GM12878 (cell line): ENCODE data around the gene NT5E. TPM values are rescaled to one million over a fixed set of nuclear protein-coding genes. Genes with fewer than 3 reads are reported as not detected.
A peak's percentile ranks its signal among the peaks of the same experiment; 100 is the strongest.

Experiments
- ATAC-seq: fragments of 200-7000 bp; cut with Tn5 transposase; 3 replicates; pipeline ENCODE4 v1.9.1; 2020; ENCODE audit warnings: mild to moderate bottlenecking, moderate library complexity
- BruUV-seq: library from RNA; stranded (reverse); fragments of 400-500 nt; replicated peaks from 2 replicates; lab custom pipeline; 2021; lab: Mats Ljungman, UMichigan
- CTCF ChIA-PET: fragments of 300-600 bp; sonication (Branson Sonifier 250); formaldehyde crosslinking; extraction: SDS; loops from one replicate; lab custom pipeline; 2021; ENCODE audit warnings: inconsistent platforms; lab: Yijun Ruan, JAX
- POLR2A ChIA-PET: fragments of 350-600 bp; formaldehyde crosslinking; extraction: SDS; loops from one replicate; lab custom pipeline; 2021; ENCODE audit warnings: inconsistent platforms; lab: Charles Lee
- RAD21 ChIA-PET: fragments of 300-600 bp; sonication (Branson Sonifier 250); formaldehyde crosslinking; loops from one replicate; lab custom pipeline; 2023; ENCODE audit warnings: antibody characterized with exemption; ENCODE audit not compliant: unreplicated experiment; lab: Charles Lee
- SMC1A ChIA-PET: fragments of 300-600 bp; sonication (Branson Sonifier 250); formaldehyde crosslinking; loops from one replicate; lab custom pipeline; 2023; ENCODE audit not compliant: unreplicated experiment, uncharacterized antibody; lab: Charles Lee
- DNase-seq: peaks from one replicate; pipeline ENCODE4 v3.0.0-alpha.2; 2011; ENCODE audit warnings: low read depth, low spot score
- FAIRE-seq: peaks from 3 replicates; lab custom pipeline; 2011; peaks lifted over from hg19 to GRCh38; lab: Jason Lieb, UNC
- H2AFZ ChIP-seq: 2 replicates; pipeline ENCODE4 v1.6.0; 2011; ENCODE audit warnings: low read depth, low read length, control low read depth; ENCODE audit not compliant: control insufficient read depth
- H3K27ac ChIP-seq: 2 replicates; pipeline ENCODE4 v1.5.1; 2011; ENCODE audit warnings: control low read depth; ENCODE audit not compliant: control insufficient read depth, insufficient read depth
- H3K27me3 ChIP-seq, 2 experiments: replicated peaks in 1 of 2; 2 replicates each; pipeline versions ENCODE4 v1.6.0 to v1.6.1; 2011; ENCODE audit warnings: low read length in 1 of 2; ENCODE audit not compliant: control insufficient read depth in 2 of 2, insufficient read depth in 2 of 2
- H3K36me3 ChIP-seq, 2 experiments: 2 replicates each; pipeline ENCODE4 v1.5.1; 2011; ENCODE audit warnings: low read length in 1 of 2; ENCODE audit not compliant: control insufficient read depth in 2 of 2, insufficient read depth in 2 of 2
- H3K4me1 ChIP-seq: 2 replicates; pipeline ENCODE4 v1.6.1; 2011; ENCODE audit warnings: mild to moderate bottlenecking, low read length, moderate library complexity, mixed read lengths; ENCODE audit not compliant: control insufficient read depth, insufficient read depth
- H3K4me2 ChIP-seq: 2 replicates; pipeline ENCODE4 v1.6.0; 2011; ENCODE audit warnings: control low read depth; ENCODE audit not compliant: control insufficient read depth, insufficient read depth
- H3K4me3 ChIP-seq: fragments of 200-600 bp; sonication (generic); 2 replicates; pipeline ENCODE4 v1.5.1; 2016
- H3K79me2 ChIP-seq: 2 replicates; pipeline ENCODE4 v1.6.0; 2011; ENCODE audit warnings: low read length; ENCODE audit not compliant: control insufficient read depth, insufficient read depth
- H3K9ac ChIP-seq: 2 replicates; pipeline ENCODE4 v1.8.0; 2011; ENCODE audit warnings: low read length, control low read depth, mixed read lengths; ENCODE audit not compliant: control insufficient read depth, insufficient read depth
- H3K9me3 ChIP-seq: replicated peaks from 3 replicates; pipeline ENCODE4 v1.5.1; 2011; ENCODE audit warnings: mild to moderate bottlenecking, low read length; ENCODE audit not compliant: control insufficient read depth, insufficient read depth
- H4K20me1 ChIP-seq: 2 replicates; pipeline ENCODE4 v1.6.0; 2011; ENCODE audit not compliant: control insufficient read depth, insufficient read depth
- BHLHE40 ChIP-seq, 2 experiments: fragments of 450-650 bp in 1 of 2; IDR thresholded peaks; 2 replicates each; pipeline ENCODE4 v1.6.1; 2011 to 2017; ENCODE audit warnings: low read depth in 2 of 2, borderline replicate concordance in 1 of 2, improper control_type of control experiment in 1 of 2, low read length in 1 of 2, mild to moderate bottlenecking in 1 of 2
- BRCA1 ChIP-seq: IDR thresholded peaks from 2 replicates; pipeline ENCODE4 v1.6.1; 2011; ENCODE audit warnings: low read depth, low read length, improper control_type of control experiment
- CBFB ChIP-seq: IDR thresholded peaks from 2 replicates; pipeline ENCODE4 v1.6.1; 2016; ENCODE audit warnings: antibody characterized with exemption, low read depth
- EP300 ChIP-seq, 2 experiments: fragments of 150-350 bp in 1 of 2; IDR thresholded peaks; 2 replicates each; pipeline ENCODE4 v1.6.1; 2011 to 2012; ENCODE audit warnings: low read depth in 2 of 2, low read length in 2 of 2, borderline replicate concordance in 1 of 2, improper control_type of control experiment in 1 of 2, inconsistent platforms in 1 of 2; ENCODE audit not compliant: control insufficient read depth in 1 of 2
- GATAD2B ChIP-seq: fragments of 450-650 bp; conservative IDR thresholded peaks from 2 replicates; pipeline ENCODE4 v1.6.1; 2017; ENCODE audit warnings: low read depth, mild to moderate bottlenecking, moderate library complexity
- HDAC2 ChIP-seq: fragments of 200-600 bp; sonication (generic); IDR thresholded peaks from 2 replicates; pipeline ENCODE4 v1.6.1; 2017
- LARP7 ChIP-seq: fragments of 450-650 bp; IDR thresholded peaks from 2 replicates; pipeline ENCODE4 v1.6.1; 2017; ENCODE audit warnings: mild to moderate bottlenecking
- MXI1 ChIP-seq: fragments of 150-350 bp; IDR thresholded peaks from 2 replicates; pipeline ENCODE4 v1.6.1; 2011; ENCODE audit warnings: low read depth, mild to moderate bottlenecking, inconsistent platforms, low read length, improper control_type of control experiment
- NFYA ChIP-seq: IDR thresholded peaks from 2 replicates; pipeline ENCODE4 v1.6.1; 2011; ENCODE audit warnings: low read depth, mild to moderate bottlenecking, low read length, improper control_type of control experiment, borderline replicate concordance
- NR2F1 ChIP-seq: fragments of 450-650 bp; conservative IDR thresholded peaks from 2 replicates; pipeline ENCODE4 v1.6.1; 2017; ENCODE audit warnings: mild to moderate bottlenecking
- POLR2AphosphoS5 ChIP-seq: IDR thresholded peaks from 2 replicates; pipeline ENCODE4 v1.6.1; 2011; ENCODE audit warnings: mild to moderate bottlenecking, low read length, inconsistent platforms
- RBBP5 ChIP-seq: fragments of 200-600 bp; sonication (generic); conservative IDR thresholded peaks from 2 replicates; pipeline ENCODE4 v1.6.1; 2016
- SMAD5 ChIP-seq: IDR thresholded peaks from 2 replicates; pipeline ENCODE4 v1.6.1; 2016; ENCODE audit warnings: antibody characterized with exemption, low read depth
- STAT3 ChIP-seq: IDR thresholded peaks from 2 replicates; pipeline ENCODE4 v1.6.1; 2011; ENCODE audit warnings: low read depth, low read length, improper control_type of control experiment
- WGBS: methylation state at CpG from one replicate; pipeline ENCODE4 v1.1.6; 2016; ENCODE audit warnings: low lambda C conversion rate; ENCODE audit not compliant: insufficient replicate concordance, insufficient coverage; ENCODE audit errors: missing lambda C conversion rate; 5-methylcytosine and 5-hydroxymethylcytosine counted together
- in situ Hi-C: fragments of 300-500 bp; cut with MboI; formaldehyde crosslinking; loops from 9 replicates; pipeline ENCODE4 v1.14.3; 2018; ENCODE audit warnings: mixed read lengths
- intact Hi-C: fragments of 100-400 bp; cut with micrococcal nuclease; formaldehyde crosslinking; loops from one replicate; pipeline ENCODE4 v1.14.2; 2022; ENCODE audit not compliant: unreplicated experiment
- polyA plus RNA-seq, 11 experiments: library from polyadenylated mRNA; depleted of rRNA in 4 of 11; unstranded in 6 of 11; stranded (reverse) in 5 of 11; fragments of >200 nt; fragmentation: Nextera tagmentation in 4 of 11; fragmentation: Illumina TruSeq in 1 of 11; extraction: Ambion mirVana in 4 of 11; extraction: Trizol in 1 of 11; gene quantifications; 1 replicate in 1 of 11; 2 replicates in 10 of 11; pipeline versions ENCODE4 v1.2.1 to v1.2.3, GENCODE V29; 2011 to 2016; ENCODE audit warnings: inconsistent platforms in 2 of 11, missing spikeins in 2 of 11, low read depth in 1 of 11
- total RNA-seq, 4 experiments: library from RNA; depleted of rRNA in 3 of 4; stranded (reverse); fragments of >200 nt in 3 of 4; fragmentation: Illumina TruSeq in 1 of 4; extraction: Trizol in 1 of 4; gene quantifications; 2 replicates each; pipeline versions ENCODE4 v1.2.1 to v1.2.3, GENCODE V29; 2013 to 2021
- TF ChIP-seq, protein P1 (sequence below): fragments of 450-650 bp; IDR thresholded peaks from 2 replicates; pipeline ENCODE4 v1.6.1; 2017; ENCODE audit warnings: mild to moderate bottlenecking, low read depth, inconsistent platforms; ENCODE audit not compliant: poor library complexity, severe bottlenecking
- TF ChIP-seq, protein P2 (sequence below): fragments of 450-650 bp; formaldehyde crosslinking; IDR thresholded peaks from 2 replicates; pipeline ENCODE4 v1.4.0; 2022; ENCODE audit warnings: mild to moderate bottlenecking, moderate library complexity

Gene NT5E
- total and polyA plus RNA-seq, 10 of the 15 experiments (the other 5 are each of a cell fraction or from before 2014, with no cell fraction given), result 1.9 to 9.7 (median 7.3) TPM

DNA sequence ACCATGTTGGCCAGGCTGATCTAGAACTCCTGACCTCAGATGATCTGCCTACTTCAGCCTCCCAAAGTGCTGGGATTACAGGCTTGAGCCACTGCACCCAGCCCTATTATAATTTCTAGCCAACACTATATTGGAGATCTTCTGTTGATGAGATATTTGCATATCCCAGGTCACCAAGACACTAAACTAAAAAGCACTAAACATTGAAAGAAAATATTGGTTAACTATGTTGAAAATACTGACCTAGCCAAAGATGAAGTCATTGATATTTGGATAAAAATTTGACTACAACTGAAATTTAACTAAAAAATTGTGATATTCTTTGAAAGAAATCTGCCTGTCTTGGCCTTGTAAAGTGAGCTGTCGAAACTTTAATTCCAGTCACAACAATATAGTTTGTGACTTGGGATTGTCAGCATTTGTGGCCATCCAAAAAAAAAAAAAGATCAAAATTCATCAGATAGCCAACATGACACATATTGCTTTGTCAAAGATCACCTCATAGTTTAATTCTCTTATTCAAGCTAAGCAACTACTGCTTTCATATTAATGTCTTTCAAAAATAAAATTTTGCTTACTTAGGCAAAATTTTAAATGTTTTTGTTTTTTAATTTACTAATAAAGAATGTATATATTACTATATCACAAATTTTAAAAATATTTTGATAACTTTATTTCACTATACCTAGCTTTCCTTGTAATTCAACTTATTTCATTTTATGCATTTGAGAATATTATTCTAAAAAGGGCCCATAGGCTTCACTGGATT lies 6.3 kb upstream of the NT5E start (continued):
- TF ChIP-seq, protein P1, sequence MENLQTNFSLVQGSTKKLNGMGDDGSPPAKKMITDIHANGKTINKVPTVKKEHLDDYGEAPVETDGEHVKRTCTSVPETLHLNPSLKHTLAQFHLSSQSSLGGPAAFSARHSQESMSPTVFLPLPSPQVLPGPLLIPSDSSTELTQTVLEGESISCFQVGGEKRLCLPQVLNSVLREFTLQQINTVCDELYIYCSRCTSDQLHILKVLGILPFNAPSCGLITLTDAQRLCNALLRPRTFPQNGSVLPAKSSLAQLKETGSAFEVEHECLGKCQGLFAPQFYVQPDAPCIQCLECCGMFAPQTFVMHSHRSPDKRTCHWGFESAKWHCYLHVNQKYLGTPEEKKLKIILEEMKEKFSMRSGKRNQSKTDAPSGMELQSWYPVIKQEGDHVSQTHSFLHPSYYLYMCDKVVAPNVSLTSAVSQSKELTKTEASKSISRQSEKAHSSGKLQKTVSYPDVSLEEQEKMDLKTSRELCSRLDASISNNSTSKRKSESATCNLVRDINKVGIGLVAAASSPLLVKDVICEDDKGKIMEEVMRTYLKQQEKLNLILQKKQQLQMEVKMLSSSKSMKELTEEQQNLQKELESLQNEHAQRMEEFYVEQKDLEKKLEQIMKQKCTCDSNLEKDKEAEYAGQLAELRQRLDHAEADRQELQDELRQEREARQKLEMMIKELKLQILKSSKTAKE, result no peak
- TF ChIP-seq NR2F1, result no peak
- no peak for TF ChIP-seq BRCA1

DNA sequence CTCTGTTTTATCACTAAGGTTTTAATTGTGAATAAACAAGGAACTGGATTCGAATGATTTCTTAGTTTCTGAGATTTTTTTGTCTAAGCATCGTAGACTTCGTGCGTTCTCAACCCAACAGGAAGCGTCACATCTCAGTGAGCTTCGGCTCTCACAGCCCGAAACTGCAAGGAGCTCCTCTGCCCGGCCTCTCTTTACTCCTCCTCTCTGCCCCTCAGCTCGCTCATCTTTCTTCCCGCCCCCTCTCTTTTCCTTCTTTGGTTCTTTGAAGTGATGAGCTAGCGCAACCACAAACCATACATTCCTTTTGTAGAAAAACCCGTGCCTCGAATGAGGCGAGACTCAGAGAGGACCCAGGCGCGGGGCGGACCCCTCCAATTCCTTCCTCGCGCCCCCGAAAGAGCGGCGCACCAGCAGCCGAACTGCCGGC lies 480 bp upstream of the NT5E start:
- CTCF ChIA-PET, result interaction anchor here (0.7 to 13.2 kb wide), 13 partner anchors 9 to 1315 kb away, joined by 3 to 188 read pairs (median 7); no protein-coding TSS in a partner anchor
- ATAC-seq (peak; percentile 82), FAIRE-seq (no peak), DNase-seq (peak; percentile 73)
- RAD21 ChIA-PET, result interaction anchor here (0.6 to 8.9 kb wide), 22 partner anchors 12 to 1003 kb away, joined by 3 to 80 read pairs (median 5); partner anchors contain the start of gene SYNCRIP
- intact Hi-C loops, result loop anchor here (1.0 kb wide), 1 partner anchor 94 kb away; no protein-coding TSS in a partner anchor
- Histone ChIP-seq H3K27me3 (no peaks in the 10 kb centered on the region), H3K9ac (peak overlapping the region; percentile 77), H3K4me1 (peaks cover 19% of the 10 kb centered on the region), H2AFZ (peak overlapping the region; percentile 85), H3K9me3 (no peaks in the 10 kb centered on the region), H3K4me3 (peak overlapping the region; percentile 83), H3K36me3 (no peaks in the 10 kb centered on the region), H3K27ac (peak overlapping the region; percentile 81), H3K79me2 (peaks cover 35% of the 10 kb centered on the region), H4K20me1 (no peaks in the 10 kb centered on the region), H3K4me2 (peak overlapping the region; percentile 93)
- SMC1A ChIA-PET, result interaction anchor here (0.8 to 12.9 kb wide), 13 partner anchors 12 to 229 kb away, joined by 3 to 138 read pairs (median 5); partner anchors contain the start of gene SYNCRIP
- in situ Hi-C loops, result no loop called here
- BruUV-seq, result no TSS peak
- under 1% methylated on average over 24 of the region's 24 CpGs for WGBS
- POLR2A ChIA-PET, result interaction anchor here (0.5 to 5.4 kb wide), 9 partner anchors 12 to 103 kb away, joined by 3 to 64 read pairs (median 5); no protein-coding TSS in a partner anchor
- TF ChIP-seq STAT3, result no peak
- peak; percentile 92 for TF ChIP-seq GATAD2B
- no peak for TF ChIP-seq SMAD5
- TF ChIP-seq MXI1, result no peak
- no peak; the same call in 1 of the 2 replicates for TF ChIP-seq POLR2AphosphoS5
- 0 out of 2 replicates have a peak, but pooled peaks have one; percentile 13 for TF ChIP-seq LARP7
- peak; percentile 62; the same call in 1 of the 2 replicates for TF ChIP-seq CBFB
- no peak for TF ChIP-seq NFYA
- TF ChIP-seq, protein P2, sequence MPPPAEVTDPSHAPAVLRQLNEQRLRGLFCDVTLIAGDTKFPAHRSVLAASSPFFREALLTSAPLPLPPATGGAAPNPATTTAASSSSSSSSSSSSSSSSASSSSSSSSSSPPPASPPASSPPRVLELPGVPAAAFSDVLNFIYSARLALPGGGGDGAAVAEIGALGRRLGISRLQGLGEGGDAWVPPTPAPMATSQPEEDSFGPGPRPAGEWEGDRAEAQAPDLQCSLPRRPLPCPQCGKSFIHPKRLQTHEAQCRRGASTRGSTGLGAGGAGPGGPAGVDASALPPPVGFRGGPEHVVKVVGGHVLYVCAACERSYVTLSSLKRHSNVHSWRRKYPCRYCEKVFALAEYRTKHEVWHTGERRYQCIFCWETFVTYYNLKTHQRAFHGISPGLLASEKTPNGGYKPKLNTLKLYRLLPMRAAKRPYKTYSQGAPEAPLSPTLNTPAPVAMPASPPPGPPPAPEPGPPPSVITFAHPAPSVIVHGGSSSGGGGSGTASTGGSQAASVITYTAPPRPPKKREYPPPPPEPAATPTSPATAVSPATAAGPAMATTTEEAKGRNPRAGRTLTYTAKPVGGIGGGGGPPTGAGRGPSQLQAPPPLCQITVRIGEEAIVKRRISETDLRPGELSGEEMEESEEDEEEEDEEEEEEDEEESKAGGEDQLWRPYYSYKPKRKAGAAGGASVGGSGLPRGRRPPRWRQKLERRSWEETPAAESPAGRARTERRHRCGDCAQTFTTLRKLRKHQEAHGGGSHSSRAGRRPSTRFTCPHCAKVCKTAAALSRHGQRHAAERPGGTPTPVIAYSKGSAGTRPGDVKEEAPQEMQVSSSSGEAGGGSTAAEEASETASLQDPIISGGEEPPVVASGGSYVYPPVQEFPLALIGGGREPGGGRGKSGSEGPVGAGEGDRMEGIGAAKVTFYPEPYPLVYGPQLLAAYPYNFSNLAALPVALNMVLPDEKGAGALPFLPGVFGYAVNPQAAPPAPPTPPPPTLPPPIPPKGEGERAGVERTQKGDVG (CRISPR knock-in tag), result no peak
- peak in 1 of 2 experiments; percentile 62; a peak in 1 of 4 replicates for TF ChIP-seq BHLHE40 (IDR thresholded peaks at IDR 0.05; ENCODE audit: borderline replicate concordance in 1 of 2, low read depth in 2 of 2, low read length in 1 of 2)
- no peak for TF ChIP-seq HDAC2
- no peak for TF ChIP-seq RBBP5
- TF ChIP-seq EP300 (IDR thresholded peaks at IDR 0.05; ENCODE audit: borderline replicate concordance in 1 of 2, control insufficient read depth in 1 of 2, low read depth in 2 of 2, low read length in 2 of 2), result peak in 1 of 2 experiments; percentile 23; a peak in 1 of 4 replicates
